Natural killer cell (primary cell): Measurements from ENCODE around the gene ZNF19. TPM values are rescaled to one million over a fixed set of nuclear protein-coding genes. Genes with fewer than 3 reads are reported as not detected.
A peak's percentile ranks its signal among the peaks of the same experiment; 100 is the strongest.

Source experiments
- ATAC-seq, 3 donors: fragments of 150-1000 bp in 2 of 3; fragments of 200-7000 bp in 1 of 3; cut with Tn5 transposase; 1 replicate in 1 of 3; 2 replicates in 2 of 3; pipeline ENCODE4 v1.10.0; 2021; ENCODE audit warnings: mild to moderate bottlenecking in 2 of 3, moderate library complexity in 2 of 3
- DNase-seq, 2 donors: peaks; one replicate each; pipeline versions ENCODE4 v3.0.0 to v3.0.0-alpha.2; 2013 to 2021; ENCODE audit warnings: mixed read lengths in 1 of 2
- H3K27ac ChIP-seq: one replicate; pipeline ENCODE4 v1.5.1; 2013; ENCODE audit warnings: mild to moderate bottlenecking, low read length
- H3K27me3 ChIP-seq: one replicate; pipeline ENCODE4 v1.6.1; 2013; ENCODE audit warnings: low read length; ENCODE audit not compliant: control insufficient read depth, insufficient read depth
- H3K36me3 ChIP-seq: one replicate; pipeline ENCODE4 v1.6.1; 2013; ENCODE audit warnings: low read length; ENCODE audit not compliant: control insufficient read depth, insufficient read depth
- H3K4me1 ChIP-seq: one replicate; pipeline ENCODE4 v1.6.1; 2013; ENCODE audit warnings: low read length; ENCODE audit not compliant: control insufficient read depth, insufficient read depth
- H3K4me3 ChIP-seq: one replicate; pipeline ENCODE4 v1.5.1; 2013; ENCODE audit warnings: low read length
- H3K9me3 ChIP-seq: one replicate; pipeline ENCODE4 v1.6.1; 2013; ENCODE audit warnings: low read length; ENCODE audit not compliant: control insufficient read depth, insufficient read depth
- H3K27ac Mint-ChIP-seq, 2 donors: one replicate each; pipeline ENCODE4 v1.8.0; 2022; ENCODE audit warnings: mild to moderate bottlenecking in 2 of 2, mixed read lengths in 2 of 2, moderate library complexity in 1 of 2
- H3K27me3 Mint-ChIP-seq, 2 donors: one replicate each; pipeline ENCODE4 v1.8.0; 2022; ENCODE audit warnings: low read depth in 2 of 2, mixed read lengths in 2 of 2
- H3K36me3 Mint-ChIP-seq: one replicate; pipeline ENCODE4 v1.8.0; 2022; ENCODE audit warnings: mixed read lengths
- H3K4me1 Mint-ChIP-seq, 2 donors: one replicate each; pipeline ENCODE4 v1.8.0; 2022; ENCODE audit warnings: mixed read lengths in 2 of 2
- H3K4me3 Mint-ChIP-seq: one replicate; pipeline ENCODE4 v1.8.0; 2022; ENCODE audit warnings: mild to moderate bottlenecking, moderate library complexity, mixed read lengths
- H3K9me3 Mint-ChIP-seq, 2 donors: one replicate each; pipeline ENCODE4 v1.8.0; 2022; ENCODE audit warnings: mixed read lengths in 2 of 2
- WGBS: methylation state at CpG from one replicate; pipeline ENCODE4 v1.1.7; 2013; ENCODE audit warnings: missing lambda C conversion rate; ENCODE audit not compliant: insufficient coverage; 5-methylcytosine and 5-hydroxymethylcytosine counted together
- intact Hi-C: fragments of 100-400 bp; cut with micrococcal nuclease; formaldehyde crosslinking; loops from one replicate; pipeline ENCODE4 v1.14.2; 2022
- total RNA-seq, 4 donors: library from RNA; stranded (reverse); fragments of 120-200 nt in 1 of 4; gene quantifications; one replicate each; pipeline versions ENCODE4 v1.2.3 to v1.2.4, GENCODE V29; 2013 to 2022
- TF ChIP-seq, protein P1 (sequence below): fragments of 200-600 bp; IDR thresholded peaks from one replicate; pipeline ENCODE4 v1.8.0; 2022; ENCODE audit warnings: antibody characterized with exemption

The ZNF19 gene
- total RNA-seq, 3 donors from 2014 or later (not counting 1 experiment from before 2014, with no cell fraction given), result 3.4 to 6.1 (median 3.6) TPM

DNA sequence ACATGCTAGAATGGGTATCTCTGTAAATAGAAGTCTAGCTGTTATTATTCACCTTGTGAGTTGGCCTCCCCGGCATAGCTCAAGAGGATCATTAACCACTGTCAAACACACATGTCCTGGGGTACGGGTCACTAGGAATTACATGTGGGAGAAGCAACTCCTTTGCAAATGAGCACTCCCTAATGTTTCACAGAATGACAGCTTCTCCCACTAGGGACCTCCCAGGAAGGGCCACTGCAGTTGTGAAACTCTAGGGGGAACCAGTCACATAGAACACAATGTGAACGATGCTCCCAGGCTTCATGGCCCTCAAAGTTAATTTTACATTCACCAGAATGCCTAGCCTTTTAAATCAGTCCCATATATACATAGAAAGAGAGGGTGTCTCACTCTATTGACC, 12.4 kb upstream of the ZNF19 start:
- TF ChIP-seq, protein P1, sequence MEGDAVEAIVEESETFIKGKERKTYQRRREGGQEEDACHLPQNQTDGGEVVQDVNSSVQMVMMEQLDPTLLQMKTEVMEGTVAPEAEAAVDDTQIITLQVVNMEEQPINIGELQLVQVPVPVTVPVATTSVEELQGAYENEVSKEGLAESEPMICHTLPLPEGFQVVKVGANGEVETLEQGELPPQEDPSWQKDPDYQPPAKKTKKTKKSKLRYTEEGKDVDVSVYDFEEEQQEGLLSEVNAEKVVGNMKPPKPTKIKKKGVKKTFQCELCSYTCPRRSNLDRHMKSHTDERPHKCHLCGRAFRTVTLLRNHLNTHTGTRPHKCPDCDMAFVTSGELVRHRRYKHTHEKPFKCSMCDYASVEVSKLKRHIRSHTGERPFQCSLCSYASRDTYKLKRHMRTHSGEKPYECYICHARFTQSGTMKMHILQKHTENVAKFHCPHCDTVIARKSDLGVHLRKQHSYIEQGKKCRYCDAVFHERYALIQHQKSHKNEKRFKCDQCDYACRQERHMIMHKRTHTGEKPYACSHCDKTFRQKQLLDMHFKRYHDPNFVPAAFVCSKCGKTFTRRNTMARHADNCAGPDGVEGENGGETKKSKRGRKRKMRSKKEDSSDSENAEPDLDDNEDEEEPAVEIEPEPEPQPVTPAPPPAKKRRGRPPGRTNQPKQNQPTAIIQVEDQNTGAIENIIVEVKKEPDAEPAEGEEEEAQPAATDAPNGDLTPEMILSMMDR, result no peak
- intact Hi-C loops, result no loop called here
- 68% methylated on average over 3 of the region's 3 CpGs for WGBS
- no peaks in the 10 kb centered on the region for H3K9me3 Mint-ChIP-seq
- peaks cover 0 to 19% of the 10 kb centered on the region in 2 donors for H3K27me3 Mint-ChIP-seq
- Histone ChIP-seq H3K4me3 (no peak overlapping the region), H3K36me3 (no peaks in the 10 kb centered on the region), H3K9me3 (no peaks in the 10 kb centered on the region), H3K27ac (no peak overlapping the region), H3K4me1 (no peaks in the 10 kb centered on the region), H3K27me3 (no peaks in the 10 kb centered on the region)
- DNase-seq, result no peak
- no peak overlapping the region for H3K27ac Mint-ChIP-seq
- H3K4me3 Mint-ChIP-seq, result no peak overlapping the region
- no peaks in the 10 kb centered on the region for H3K36me3 Mint-ChIP-seq
- ATAC-seq, result no peak
- no peaks in the 10 kb centered on the region for H3K4me1 Mint-ChIP-seq

DNA sequence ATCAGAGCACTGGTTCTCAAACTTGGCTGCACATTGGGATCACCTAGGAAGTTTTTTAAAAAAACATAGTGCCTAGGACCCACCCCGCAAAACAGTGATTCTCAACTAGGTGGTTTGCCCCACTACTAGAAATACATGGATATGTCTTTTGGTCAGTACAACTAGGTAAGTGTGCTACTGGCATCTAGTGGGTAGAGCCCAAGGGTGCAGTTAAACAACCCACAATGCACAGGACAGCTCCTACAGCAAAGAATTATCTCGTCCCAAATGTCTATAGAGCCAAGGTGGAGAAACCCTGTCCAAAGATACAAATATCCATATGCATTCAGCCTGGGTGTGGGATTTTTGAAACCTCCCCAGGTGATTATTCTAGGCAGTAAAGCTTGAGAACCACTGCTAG, 11.8 kb upstream of the ZNF19 start:
- TF ChIP-seq, protein P1, result no peak
- ATAC-seq, result no peak
- Histone ChIP-seq H3K4me1 (no peaks in the 10 kb centered on the region), H3K27me3 (no peaks in the 10 kb centered on the region), H3K9me3 (no peaks in the 10 kb centered on the region), H3K4me3 (no peak overlapping the region), H3K36me3 (no peaks in the 10 kb centered on the region), H3K27ac (no peak overlapping the region)
- intact Hi-C loops, result no loop called here
- no peaks in the 10 kb centered on the region for H3K9me3 Mint-ChIP-seq
- H3K27ac Mint-ChIP-seq, result no peak overlapping the region
- H3K4me1 Mint-ChIP-seq, result no peaks in the 10 kb centered on the region
- H3K27me3 Mint-ChIP-seq, result peaks cover 0 to 19% of the 10 kb centered on the region in 2 donors
- 90% methylated on average over 2 of the region's 2 CpGs for WGBS
- H3K4me3 Mint-ChIP-seq, result no peak overlapping the region
- H3K36me3 Mint-ChIP-seq, result no peaks in the 10 kb centered on the region
- no peak for DNase-seq

DNA sequence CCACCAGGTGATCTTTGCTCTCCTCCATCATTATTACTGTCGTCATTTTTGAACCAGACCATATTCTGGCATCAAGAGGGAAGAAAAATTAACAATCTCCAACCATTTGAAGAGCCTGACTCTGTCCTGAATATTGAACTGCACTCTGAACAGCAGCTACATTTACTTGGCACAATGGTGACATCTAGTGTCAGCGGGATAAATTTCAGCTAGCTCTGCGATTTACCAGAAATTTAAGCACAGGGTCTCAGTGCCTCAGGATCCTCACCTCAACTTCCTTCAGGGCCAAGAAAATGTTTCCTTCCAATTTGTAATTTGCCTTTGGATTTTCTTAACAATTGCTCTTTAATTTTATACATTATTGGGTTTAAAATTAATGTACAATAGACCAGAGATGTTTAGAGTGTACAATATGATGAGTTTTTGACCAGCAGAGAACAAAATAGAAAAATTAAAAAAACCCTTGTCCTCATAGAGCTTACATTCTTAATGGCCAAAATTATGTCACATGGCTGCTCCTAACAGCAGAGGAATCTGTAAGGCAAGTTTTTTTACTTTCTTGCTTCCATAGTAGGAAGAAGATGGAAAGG, 10.7 kb upstream of the ZNF19 start:
- Mint-ChIP-seq H3K4me1 (no peaks in the 10 kb centered on the region), H3K9me3 (no peaks in the 10 kb centered on the region), H3K27me3 (peaks cover 0 to 19% of the 10 kb centered on the region in 2 donors), H3K36me3 (no peaks in the 10 kb centered on the region), H3K27ac (no peak overlapping the region), H3K4me3 (no peak overlapping the region)
- peak; percentile 54 to 78 (median 78) for ATAC-seq
- Histone ChIP-seq H3K4me1 (no peaks in the 10 kb centered on the region), H3K27me3 (no peaks in the 10 kb centered on the region), H3K27ac (no peak overlapping the region), H3K4me3 (no peak overlapping the region), H3K36me3 (no peaks in the 10 kb centered on the region), H3K9me3 (no peaks in the 10 kb centered on the region)
- intact Hi-C loops, result loop anchor here (2.0 kb wide), 2 partner anchors 59 to 87 kb away; no protein-coding TSS in a partner anchor
- TF ChIP-seq, protein P1, result peak; percentile 83
- 0% methylated on average over 3 of the region's 3 CpGs for WGBS
- DNase-seq, result peak; percentile 22 to 83

DNA sequence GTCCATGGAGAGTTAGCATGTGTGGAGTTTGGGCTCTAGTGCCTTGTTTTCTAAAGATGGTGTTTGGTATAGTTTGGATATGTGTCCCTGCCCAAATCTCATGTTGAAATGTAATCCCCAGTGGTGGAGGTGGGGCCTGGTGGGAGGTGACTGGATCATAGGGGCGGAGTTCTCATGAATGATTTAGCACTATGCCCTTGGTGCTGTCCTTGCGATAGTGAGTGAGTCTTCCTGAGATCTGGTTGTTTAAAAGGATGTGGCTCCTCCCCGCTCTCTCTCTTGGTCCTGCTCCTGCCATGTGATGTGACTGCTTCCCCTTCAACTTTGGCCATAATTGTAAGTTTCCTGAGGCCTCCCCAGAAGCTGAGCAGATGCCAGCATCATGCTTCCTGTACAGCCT, 8.9 kb upstream of the ZNF19 start:
- TF ChIP-seq, protein P1, result no peak
- ATAC-seq (no peak), DNase-seq (no peak)
- intact Hi-C loops, result loop anchor here (2.0 kb wide), 2 partner anchors 57 to 85 kb away; no protein-coding TSS in a partner anchor
- 88% methylated on average over 3 of the region's 3 CpGs for WGBS
- peaks cover 0 to 19% of the 10 kb centered on the region in 2 donors for H3K27me3 Mint-ChIP-seq
- Histone ChIP-seq H3K4me3 (no peak overlapping the region), H3K27ac (no peak overlapping the region), H3K36me3 (no peaks in the 10 kb centered on the region), H3K4me1 (no peaks in the 10 kb centered on the region), H3K9me3 (no peaks in the 10 kb centered on the region), H3K27me3 (no peaks in the 10 kb centered on the region)
- H3K4me3 Mint-ChIP-seq, result no peak overlapping the region
- no peaks in the 10 kb centered on the region for H3K9me3 Mint-ChIP-seq
- H3K4me1 Mint-ChIP-seq, result no peaks in the 10 kb centered on the region
- H3K36me3 Mint-ChIP-seq, result no peaks in the 10 kb centered on the region
- H3K27ac Mint-ChIP-seq, result no peak overlapping the region
